Right renal pelvis (tissue), 4 donors: ENCODE results near the gene SFMBT2. TPM values are rescaled to one million over a fixed set of nuclear protein-coding genes. Genes with fewer than 3 reads are reported as not detected.

Experiments used
- DNase-seq, 4 donors: peaks; one replicate each; pipeline ENCODE4 v3.0.0-alpha.2; 2013; ENCODE audit warnings: low read depth in 4 of 4, low spot score in 3 of 4, missing footprints in 1 of 4
- polyA plus RNA-seq, 4 donors: library from polyadenylated mRNA; unstranded; fragments of 120-200 nt; gene quantifications; one replicate each; pipeline ENCODE4 v1.2.1, GENCODE V29; 2013; ENCODE audit not compliant: insufficient read length in 4 of 4

Gene SFMBT2
- polyA plus RNA-seq, 4 donors, result 6.4 to 7.6 (median 6.8) TPM

DNA sequence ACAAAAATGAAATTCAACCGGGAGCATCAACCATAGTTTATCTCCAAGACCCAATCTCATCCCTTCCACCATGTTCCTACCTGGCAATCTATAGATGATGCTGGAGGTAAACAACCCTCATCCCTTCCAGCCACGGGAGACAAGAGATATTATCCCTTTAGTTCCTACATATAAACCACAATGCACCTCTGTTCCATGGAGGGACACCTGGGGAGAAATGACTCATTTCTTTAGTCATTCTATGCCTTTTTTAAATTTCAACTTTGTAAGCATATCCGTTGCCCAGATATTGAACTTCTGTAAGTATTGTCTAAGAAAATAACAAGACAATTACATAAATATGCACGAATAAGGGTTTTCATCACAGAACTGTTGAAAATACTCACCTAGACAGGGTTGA is 15.5 kb upstream of the SFMBT2 start:
- no peak for DNase-seq

DNA sequence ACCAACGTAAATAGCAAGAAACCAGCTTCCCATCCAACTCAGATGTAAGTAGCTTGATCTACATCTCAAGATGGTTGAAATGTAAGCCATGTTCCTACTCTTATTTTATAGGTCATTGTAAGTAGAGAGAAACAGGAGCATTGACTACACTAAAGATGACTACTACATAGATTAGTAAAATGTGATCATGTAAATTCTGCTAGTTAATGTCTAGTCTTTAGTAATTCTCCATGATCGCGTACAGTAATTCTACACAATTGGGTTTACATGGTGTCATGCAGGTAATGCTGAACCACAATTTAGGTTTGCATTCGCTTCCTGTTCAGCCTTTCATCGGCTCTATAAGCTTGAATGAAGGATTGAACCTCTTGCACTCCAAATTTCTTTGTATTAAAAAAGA is 14.9 kb upstream of the SFMBT2 start:
- no peak for DNase-seq

DNA sequence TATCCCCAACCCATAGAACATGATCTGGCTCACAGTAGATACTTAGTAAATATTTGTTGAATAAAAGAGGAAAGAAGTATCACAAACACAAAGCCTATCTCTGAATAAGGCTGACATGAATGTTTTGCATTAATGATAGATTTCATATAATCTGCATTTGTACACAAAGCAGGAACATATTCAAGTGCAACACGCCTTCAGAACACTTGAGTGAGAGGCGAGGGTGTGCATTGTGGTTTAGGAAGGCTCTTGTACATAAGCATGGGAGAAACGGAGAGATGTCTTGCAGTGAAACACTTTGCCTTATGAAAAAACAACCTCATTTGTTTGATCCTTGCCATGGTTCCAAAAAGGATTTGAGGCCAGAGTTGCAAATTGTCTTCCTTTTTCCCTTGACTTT is 14.1 kb upstream of the SFMBT2 start:
- DNase-seq, result no peak

DNA sequence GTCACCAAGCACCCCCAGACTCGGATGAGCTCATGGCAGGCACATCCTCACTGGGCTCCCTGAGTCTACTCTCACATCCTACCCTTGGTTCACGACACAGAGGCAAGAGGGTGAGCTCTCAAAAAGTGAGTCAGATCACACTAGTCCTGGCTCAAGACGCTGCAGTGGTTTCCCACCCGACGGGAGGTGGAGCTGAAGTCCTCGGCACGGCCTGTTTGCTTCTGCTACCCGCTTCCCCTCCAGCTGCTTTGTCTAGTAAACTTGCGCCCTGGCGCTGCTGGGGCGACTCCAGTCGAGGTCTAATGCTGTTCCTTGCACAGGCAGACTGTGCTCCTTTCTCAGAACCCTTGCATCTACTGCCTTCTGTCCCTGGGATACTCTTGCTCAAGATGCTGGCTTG is 13.5 kb upstream of the SFMBT2 start:
- no peak for DNase-seq

DNA sequence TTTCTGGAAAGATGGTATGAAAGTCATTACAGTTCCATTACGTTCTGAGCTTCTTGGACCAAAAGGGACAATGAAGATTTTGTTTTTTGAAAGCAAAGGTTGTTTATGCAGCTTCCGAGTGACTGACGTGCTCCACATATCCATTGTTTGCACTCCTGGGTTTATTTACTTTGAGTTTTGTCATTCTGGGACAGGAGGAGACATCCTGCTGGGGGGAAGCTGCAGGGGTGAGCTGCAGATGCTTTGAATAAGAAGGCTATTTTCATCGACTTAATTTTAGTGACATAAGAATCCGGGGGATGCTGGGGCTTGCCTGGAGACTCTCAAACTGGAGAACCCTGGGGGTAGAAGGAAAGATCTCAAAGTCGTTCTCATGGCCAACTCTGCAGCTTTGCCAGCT is 12.7 kb upstream of the SFMBT2 start:
- no peak for DNase-seq

DNA sequence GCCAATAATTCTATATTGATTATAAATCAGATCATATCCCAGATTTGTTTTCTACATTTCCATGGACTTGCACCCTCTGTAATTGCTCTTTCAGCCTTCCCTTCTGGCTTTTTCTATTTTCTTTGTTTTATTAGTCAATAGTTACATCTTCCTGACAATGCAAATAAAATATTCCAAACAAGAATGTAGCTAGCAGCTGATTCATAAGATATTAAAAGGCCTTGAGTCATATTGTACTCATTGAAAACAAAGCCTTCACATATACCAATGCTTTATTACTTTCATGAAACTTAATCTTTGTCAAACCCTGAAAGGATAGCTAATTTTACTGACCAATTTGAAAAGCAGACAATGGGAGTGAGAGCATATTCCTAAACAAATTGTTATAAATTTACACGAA is 10.7 kb upstream of the SFMBT2 start:
- no peak for DNase-seq

DNA sequence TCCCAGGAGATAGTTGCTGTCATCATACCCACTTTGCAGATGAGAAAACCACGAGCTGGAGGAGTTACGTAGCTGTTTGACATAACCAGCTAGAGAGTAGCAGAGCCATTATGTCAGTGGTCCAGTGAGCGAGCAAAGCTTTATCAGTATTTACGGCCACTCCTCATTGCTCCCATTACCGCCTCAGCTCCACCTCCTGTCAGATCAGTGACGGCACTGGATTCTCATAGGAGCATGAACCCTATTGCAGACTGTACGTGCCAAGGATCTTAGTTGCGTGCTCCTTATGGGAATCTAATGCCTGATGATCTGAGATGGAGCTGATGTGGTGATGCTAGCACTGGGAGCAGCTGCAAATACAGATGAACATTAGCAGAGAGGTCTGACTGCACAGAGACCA is 9.2 kb upstream of the SFMBT2 start:
- DNase-seq, result no peak

DNA sequence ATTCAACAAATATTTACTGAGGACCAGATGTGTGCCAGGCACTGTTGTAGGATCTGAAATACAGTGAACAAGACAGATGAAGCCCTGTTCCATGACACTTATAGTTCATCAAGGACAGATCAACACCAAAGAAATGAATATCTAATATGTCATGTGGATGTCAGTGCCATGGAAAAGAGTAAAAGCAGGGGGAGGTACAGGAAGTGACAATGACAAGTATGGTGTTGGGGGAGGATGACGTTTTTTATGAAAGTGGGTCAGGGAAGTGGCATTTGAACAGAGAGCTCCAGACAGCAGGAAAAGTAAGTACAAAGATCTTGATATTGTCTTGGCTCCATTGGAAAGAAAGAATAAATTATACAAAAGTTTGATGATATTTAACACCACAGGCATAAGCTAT is 7.0 kb upstream of the SFMBT2 start:
- DNase-seq, result no peak

DNA sequence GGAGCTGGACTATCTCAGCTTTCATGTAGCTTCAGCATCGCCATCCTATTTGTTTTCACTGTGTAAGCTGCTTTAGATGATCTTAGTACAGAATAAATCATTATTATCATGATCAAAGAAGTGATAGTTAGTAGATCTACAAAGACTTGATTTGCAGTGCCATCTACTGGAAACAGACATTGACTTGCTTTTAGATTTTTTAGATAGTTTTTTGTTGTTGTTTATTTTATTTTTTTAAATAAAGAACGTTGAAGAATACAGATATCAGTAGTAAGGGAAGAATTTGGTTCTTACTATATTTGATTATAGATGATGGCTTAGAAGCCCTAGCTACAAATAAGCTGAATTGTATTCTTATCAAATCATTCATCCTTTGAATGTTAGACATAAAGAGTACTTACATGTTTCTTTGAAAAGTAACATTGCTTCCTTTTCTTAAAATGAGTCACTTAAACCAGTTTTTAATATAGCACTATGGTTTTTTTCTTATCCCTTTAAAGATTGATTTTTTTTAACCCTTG is 6.3 kb upstream of the SFMBT2 start:
- DNase-seq, result no peak

DNA sequence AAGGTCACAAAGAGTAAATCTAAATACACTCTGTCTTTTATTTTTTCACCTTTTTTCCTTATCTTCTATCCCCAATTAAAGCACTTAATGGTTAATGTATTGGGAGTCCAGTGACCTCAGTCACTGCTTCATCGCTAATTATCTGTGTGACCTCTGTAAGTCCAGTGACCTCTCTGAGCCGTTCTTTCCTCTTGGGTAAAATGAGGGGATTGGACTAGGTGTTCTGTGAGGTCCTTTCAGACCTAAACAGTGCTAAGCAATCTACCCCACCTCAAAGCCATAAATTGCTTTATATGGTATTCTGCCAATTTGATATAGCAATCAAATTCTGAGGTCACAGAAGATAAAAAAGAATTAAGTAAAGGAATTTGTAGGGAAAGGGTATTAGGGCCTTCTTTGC is 3.9 kb upstream of the SFMBT2 start:
- DNase-seq, result no peak

DNA sequence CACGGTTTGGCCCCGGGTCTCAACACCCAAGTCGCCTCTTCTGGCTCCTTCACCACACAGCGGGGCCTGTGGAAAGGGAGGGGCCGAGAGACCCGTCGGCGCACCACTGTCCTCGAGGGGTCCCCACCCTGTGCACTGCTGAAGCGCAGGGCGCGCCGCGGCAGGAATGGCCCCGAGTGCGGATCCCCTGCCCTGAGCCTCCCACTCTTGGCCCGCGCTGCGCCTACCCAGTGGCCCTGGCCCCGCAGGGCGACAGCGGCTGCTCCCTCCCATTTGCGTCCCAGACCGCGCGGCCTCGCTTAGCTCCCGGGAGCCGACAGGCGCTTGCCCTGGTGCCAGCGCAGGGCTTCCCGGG is 2.1 kb upstream of the SFMBT2 start:
- DNase-seq, result no peak

DNA sequence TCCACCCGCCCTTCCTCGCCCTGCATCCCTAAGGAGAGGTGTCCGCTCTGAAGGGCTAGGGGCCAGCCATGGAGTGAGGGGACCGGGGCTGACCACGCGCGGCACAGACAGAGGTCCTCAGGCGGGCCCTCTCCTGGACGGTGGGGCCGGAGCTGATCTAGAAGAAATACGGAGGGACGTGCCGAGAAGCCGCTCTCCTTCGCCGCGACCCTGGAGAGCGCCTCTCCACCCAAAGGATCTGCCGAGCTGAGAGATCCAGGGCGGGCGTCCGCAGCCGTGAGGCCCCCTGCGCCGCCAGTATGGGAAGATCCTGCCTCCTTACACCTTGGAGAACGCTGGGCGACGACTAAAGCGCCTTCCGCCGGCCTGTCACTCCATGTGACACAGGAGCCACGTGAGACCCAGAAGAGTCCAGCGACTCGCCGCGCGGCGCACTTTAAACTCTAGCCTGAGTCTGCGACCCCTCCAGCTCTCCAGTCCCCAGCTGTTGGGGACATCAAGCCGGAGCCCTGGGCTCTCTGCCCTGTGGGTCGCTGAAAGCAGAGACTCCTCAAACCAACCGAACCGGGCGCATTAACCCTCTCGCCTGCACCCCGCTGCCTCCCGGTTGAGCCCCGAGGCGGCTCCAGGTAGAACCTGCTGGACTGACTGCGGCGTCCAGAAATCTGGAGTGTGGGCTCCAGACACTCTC is 1.5 kb upstream of the SFMBT2 start:
- no peak for DNase-seq

DNA sequence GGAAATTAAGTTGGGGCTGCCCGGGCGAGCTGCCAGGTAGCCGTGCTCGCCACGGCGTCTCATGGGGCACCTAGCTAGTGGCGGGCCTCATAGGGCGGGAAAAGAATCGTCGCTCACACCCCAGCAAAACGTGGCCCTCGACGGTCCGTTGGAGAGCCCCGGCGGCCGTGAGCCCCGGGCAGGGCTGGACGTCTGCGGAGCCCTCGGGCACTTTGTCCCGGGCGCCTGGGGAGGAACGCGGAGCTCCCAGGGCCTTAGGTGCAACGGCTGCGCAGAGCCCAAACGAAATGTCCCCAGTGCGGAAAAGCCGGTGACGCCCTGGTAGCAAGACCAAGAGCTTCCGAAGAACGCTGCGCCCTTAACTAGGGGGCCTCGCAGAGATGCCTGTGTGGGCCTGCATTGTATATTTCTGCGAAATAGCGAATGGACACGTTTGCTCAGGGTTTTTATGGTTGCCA is 866 bp upstream of the SFMBT2 start:
- no peak for DNase-seq

DNA sequence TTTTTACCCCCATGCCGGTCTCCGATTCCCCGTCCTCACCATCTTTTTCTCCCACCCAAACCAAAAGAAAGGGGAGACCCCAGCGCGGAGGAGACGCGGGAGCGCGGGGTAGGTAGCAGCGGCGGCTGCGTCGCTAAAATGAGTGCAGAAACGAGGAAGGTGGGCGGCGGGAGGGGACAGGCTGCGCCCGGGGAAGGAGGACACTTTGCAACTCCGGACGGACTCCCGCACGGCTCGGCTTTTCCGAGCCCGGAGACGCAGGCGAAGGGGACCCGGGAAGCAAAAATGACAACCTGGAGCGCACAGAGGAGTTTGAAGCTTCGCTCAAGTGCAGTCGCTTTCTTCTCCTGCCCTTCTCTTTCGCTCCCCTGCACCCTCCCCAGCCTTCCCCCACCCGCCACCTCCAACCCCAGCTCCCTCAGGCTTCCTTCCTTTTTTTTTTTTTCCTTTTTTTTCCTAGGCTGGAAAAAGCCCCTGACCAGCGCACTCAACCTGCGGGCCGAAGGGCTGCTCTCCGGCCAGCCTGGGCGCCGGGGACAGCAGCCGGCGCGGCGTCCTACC is 453 bp downstream of the SFMBT2 start:
- no peak for DNase-seq

DNA sequence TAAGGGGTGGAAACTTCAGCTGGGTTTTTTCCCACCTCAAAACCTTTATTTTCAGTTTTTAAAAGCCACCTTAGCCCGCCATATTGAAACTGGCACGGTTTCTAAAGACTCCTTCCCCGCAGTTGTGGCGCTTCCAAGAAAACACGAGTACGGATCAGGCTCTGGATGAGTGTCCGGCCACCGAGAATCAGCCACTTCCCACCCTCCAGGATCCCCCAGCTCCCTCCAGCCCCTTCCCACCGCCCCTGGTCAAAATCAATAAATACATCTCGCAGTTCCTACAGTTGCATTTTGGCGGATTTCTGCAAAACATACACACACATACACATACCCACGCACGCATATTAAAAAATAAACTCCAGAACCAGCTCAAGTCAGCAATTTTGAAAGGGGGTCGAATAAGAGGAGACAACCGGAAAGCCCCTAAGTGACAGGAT is 1.1 kb downstream of the SFMBT2 start:
- DNase-seq, result no peak

DNA sequence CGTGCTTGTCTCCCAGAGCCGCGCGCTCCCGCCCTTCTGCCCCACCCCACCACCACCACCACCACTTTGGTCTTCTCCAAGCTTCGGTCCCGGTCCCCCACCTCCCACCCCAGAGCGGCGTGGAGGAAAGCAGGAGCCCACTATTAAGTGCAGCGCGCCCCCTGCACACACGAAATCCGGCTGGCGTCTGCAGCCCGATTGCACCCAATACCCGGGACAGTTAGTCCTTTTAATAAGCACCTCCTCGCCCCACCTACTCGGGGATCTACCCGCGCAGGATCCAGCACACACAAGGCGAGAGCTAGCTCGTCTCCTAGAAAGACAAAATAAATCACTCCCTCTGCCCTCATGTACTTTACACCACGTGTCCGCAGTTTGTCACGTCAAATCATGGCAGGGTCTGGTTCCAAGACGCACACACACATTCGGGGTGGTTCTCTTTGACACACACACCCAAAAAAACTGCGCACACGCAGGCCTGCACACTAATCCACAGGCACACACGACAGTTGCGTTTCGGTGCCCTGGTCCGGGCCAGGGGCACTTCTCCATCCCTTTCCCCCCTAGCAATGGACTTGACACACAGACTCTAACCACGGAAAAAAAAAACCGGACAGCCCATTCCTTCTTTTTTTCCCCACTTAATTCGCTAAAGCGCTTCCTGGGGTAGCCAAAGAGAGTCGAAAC is 1.6 kb downstream of the SFMBT2 start:
- no peak for DNase-seq

DNA sequence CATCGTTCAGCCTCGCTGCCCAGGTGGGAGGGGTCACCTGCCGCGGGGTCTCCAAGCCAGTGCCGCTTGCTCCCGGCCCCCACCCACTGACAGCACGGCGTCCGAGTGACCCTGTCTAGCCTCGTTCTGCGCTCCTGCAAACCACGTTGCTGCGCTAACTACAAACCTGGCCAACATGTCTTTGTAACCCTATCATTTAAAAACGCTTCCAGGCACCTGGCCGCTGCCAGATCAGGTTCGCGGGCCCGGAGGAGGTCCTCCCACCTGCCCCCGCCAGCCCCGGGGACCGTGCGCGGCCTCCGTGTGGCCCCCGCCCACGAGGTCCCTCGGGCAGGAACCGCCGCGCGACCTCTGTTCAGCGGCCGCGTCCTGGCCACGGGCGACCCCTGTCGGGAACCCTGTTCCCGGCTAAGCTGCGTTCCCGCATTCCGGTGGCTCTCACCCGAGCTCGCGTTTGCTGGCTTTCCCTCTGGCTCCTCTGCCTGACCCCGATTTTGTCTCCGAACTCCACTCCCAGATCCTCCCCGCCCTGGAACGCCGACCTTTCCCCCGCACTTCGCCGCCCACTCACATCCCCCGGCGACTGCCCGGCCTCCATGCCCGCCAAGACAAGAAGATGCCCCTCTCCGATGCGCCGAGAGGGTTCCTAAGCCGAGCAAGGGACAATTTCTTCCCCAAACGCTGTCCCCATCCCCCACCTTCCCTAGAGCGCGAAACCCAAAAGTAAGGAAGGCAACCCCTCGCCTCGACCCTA is 2.4 kb downstream of the SFMBT2 start:
- DNase-seq, result peak in 2 of 4 donors; percentile 36 to 60

DNA sequence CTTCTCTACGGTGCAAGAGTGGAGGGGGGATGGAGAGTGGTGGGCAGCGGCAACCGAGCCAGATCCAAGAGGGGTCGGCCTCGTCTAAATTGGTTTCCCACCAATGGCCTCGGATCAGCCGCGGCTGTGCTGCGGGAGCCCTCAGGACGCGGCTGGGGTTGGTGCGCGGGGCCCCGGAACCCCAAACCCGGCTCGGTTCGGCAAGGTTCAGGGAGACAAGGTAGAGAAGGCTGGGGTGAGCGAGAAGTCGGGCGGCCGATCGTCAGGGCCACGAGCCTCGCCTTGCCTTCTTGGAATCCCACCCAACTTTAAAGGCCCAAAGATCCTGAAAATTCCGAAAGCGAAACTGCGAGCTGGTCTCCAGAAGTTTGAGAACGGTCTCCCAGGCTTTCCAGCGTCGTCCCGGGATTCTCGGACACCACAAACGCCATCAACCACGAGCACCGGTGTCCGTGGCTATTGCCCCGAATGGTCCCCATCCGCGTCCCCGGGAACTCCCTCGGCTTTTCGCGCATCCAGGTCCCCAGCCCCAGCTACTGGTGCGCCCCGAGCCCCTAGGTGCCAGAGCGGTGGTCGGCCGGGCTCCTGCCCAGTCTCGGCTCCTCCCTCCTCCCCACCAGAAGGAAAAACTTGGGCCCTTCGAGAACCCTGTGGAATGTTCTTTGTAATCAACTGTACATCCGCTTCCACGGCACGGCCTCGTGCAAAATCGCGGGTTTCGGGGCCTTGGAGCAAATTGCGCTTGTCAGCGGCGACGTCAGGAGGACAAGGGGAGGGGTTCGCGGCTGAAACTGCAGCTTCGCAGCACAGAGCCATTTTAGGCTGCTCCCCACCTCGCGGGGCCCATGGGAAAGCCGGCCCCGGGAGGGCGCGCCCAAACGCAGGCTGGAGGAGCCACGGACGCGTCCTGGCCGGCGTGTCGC is 3.2 kb downstream of the SFMBT2 start:
- peak in 1 of 4 donors; percentile 48 for DNase-seq

DNA sequence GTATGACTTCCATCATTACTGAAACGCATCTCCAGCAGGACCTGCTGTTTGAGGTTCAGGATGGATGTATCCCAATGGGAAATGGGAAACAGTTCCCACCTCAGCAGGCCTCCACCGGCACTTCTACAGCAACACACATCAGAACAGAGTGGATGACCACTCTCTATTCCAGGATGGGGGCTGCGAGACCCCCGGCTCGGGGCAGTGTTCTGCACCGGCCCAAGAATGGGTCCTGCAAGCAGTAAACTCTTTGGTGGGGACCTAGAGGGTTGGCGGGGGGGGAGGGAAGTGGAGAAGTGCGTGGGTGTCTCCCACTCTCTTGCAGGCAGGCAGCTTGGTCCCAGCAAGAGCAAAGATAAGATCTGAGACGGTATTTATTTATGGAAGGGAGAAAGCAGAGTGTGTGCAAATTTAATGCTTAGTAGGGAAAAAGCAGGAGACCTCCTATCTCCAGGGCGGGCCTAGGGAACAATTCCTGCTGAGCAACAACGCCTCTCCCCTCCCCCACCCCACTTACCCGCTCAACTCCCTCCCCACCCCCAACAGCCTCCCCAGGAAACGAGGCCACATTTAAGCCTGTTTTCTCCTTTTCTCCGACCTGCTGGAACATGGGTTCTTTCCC is 4.0 kb downstream of the SFMBT2 start:
- no peak for DNase-seq

DNA sequence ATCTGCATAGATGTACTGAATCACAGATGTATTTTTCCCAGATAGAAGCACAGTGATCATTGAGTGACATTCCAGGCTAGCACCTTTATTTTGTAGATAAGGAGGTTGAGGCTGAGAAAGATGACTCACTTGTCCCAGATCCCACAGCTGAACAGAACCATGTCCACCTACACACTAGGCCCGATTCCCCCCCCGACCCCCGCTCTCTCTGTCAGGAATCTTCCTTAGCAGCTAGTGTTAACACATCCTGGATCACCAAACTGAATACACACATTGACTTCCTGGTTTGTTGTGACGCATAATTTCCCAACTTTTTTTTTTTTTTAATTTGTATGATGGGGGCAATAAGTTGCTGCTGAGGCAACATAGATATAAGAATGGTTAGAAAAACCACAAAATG is 5.2 kb downstream of the SFMBT2 start:
- no peak for DNase-seq
